ENCODE results near the gene ASF1B. TPM values are rescaled to one million over a fixed set of nuclear protein-coding genes. Genes with fewer than 3 reads are reported as not detected.

Gene ASF1B
- total RNA-seq, 6 donors from 2014 or later, result 1.2 to 4.9 (median 3.0) TPM

DNA sequence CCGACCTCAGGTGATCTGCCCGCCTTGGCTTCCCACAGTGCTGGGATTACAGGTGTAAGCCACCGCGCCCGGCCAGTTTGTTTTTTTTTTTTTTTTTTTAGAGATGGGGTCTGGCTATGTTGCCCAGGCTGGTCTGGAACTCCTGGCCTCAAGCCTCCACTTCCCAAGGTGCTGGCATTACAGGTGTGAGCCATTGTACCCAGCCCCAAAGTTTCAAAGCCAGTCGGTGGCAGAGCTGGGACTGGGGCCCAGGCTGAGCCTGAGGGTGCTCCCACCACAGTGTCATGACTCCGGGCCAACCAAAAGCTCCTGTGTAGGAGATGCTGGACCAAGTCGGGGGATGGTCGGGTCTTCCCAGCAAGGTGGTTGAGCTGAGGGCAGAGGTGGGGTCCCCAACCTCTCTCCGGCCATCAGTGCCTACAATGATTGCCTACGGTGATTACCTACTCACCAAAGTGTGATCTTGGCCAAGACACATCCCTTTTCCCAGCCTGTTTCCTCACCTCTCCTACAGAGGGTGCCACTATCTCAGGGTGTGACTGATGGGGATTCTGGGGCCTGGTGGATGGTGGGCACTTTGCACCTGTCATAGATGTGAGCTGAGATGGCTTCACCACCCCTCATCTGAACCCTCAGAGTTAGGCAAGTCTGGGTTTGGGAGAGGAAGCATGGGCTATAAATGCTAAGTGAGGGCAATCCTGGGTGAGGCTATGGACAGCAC, 40.0 kb downstream of the ASF1B start:
- no peaks in the 10 kb centered on the region for H3K27me3 ChIP-seq
- ATAC-seq (ENCODE audit: low FRiP score in 2 of 2) (no peak), DNase-seq (no peak)
- H3K9me3 ChIP-seq, result peaks cover 0 to 8% (median 2%) of the 10 kb centered on the region in 4 donors
- no peak overlapping the region for H3K4me3 ChIP-seq
- TF ChIP-seq, protein P1, sequence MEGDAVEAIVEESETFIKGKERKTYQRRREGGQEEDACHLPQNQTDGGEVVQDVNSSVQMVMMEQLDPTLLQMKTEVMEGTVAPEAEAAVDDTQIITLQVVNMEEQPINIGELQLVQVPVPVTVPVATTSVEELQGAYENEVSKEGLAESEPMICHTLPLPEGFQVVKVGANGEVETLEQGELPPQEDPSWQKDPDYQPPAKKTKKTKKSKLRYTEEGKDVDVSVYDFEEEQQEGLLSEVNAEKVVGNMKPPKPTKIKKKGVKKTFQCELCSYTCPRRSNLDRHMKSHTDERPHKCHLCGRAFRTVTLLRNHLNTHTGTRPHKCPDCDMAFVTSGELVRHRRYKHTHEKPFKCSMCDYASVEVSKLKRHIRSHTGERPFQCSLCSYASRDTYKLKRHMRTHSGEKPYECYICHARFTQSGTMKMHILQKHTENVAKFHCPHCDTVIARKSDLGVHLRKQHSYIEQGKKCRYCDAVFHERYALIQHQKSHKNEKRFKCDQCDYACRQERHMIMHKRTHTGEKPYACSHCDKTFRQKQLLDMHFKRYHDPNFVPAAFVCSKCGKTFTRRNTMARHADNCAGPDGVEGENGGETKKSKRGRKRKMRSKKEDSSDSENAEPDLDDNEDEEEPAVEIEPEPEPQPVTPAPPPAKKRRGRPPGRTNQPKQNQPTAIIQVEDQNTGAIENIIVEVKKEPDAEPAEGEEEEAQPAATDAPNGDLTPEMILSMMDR (IDR thresholded peaks at IDR 0.05), result no peak
- no peak for TF ChIP-seq POLR2A (IDR thresholded peaks at IDR 0.05)
- H3K27ac ChIP-seq, result no peak overlapping the region
- 91 to 93% methylated on average over 5 to 11 of the region's 11 CpGs for WGBS, 2 donors
- H3K36me3 ChIP-seq, result peaks cover 0 to 48% (median 34%) of the 10 kb centered on the region in 4 donors
- peaks cover 0 to 9% (median 7%) of the 10 kb centered on the region in 4 donors for H3K4me1 ChIP-seq

DNA sequence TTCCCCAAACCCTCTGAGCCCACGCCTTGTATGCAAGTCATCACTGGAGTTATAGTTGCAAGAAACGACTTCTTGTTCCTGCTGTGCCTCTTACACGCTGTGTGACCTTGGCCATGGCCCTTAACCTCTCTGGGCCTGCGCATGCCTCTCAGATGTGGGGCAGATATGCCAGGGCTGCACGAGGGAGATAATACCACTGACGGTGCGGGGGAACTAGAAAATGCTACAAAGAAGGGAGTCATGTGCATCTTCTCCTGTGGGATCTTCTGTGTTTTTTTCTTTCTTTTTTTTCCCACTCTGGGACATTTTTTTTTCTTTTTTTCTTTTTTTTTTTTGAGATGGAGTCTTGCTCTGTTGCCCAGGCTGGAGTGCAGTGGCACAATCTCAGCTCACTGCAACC, 41.5 kb downstream of the ASF1B start:
- no peaks in the 10 kb centered on the region for H3K27me3 ChIP-seq
- peaks cover 0 to 13% (median 8%) of the 10 kb centered on the region in 4 donors for H3K4me1 ChIP-seq
- H3K4me3 ChIP-seq, result no peak overlapping the region
- WGBS, 2 donors, result 88 to 94% methylated on average over 7 of the region's 7 CpGs
- peaks cover 0 to 8% (median 2%) of the 10 kb centered on the region in 4 donors for H3K9me3 ChIP-seq
- no peak for ATAC-seq (ENCODE audit: low FRiP score in 2 of 2)
- DNase-seq, result no peak
- peaks cover 0 to 32% (median 21%) of the 10 kb centered on the region in 4 donors for H3K36me3 ChIP-seq
- no peak for TF ChIP-seq POLR2A (IDR thresholded peaks at IDR 0.05)
- TF ChIP-seq POLR2AphosphoS5 (IDR thresholded peaks at IDR 0.05), result no peak
- no peak for TF ChIP-seq EP300 (IDR thresholded peaks at IDR 0.05)
- TF ChIP-seq, protein P1 (IDR thresholded peaks at IDR 0.05), result no peak
- no peak overlapping the region for H3K27ac ChIP-seq

DNA sequence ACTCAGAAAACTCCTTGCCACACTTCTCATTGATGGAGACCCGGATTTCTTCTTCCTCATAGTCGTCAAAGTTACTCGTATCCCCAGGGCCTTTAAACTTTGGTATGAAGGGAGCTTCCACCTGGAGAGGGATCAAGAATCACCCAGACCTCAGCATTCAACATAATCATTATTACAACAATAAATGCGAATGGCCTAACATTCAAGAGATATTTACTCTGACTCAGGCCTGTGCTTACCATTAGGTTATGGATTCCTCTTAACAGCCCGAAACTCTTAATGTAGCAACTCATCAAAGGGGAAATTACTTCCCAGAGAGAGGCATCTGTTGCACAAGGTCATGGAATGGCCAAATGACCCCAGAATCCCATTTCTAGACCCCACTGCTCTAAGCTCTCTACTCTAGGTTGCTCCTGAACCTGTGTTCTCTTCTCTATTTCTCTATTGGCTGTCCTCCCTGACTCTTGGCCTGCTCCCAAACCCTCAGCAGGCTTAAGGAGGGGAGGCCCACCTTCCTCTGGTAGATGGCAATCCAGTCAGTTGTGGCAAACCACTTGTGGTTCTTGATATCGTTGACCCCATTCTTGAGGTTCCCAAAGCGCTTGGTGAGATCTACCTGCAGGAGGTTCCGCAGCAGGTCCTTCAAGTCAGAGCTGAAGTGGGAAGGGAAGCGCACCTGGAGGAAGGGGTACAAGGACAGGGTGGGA, 43.1 kb downstream of the ASF1B start:
- Histone ChIP-seq H3K9me3 (peaks cover 0 to 8% (median 2%) of the 10 kb centered on the region in 4 donors), H3K27me3 (no peaks in the 10 kb centered on the region), H3K27ac (no peak overlapping the region), H3K36me3 (peaks cover 0 to 29% (median 24%) of the 10 kb centered on the region in 4 donors), H3K4me3 (no peak overlapping the region), H3K4me1 (peaks cover 3 to 24% (median 17%) of the 10 kb centered on the region in 4 donors)
- ATAC-seq (ENCODE audit: low FRiP score in 2 of 2) (no peak), DNase-seq (no peak)
- 74 to 87% methylated on average over 9 of the region's 9 CpGs for WGBS, 2 donors
- TF ChIP-seq POLR2AphosphoS5 (IDR thresholded peaks at IDR 0.05), result no peak
- TF ChIP-seq, protein P1 (IDR thresholded peaks at IDR 0.05), result no peak
- TF ChIP-seq POLR2A (IDR thresholded peaks at IDR 0.05), result no peak
- TF ChIP-seq EP300 (IDR thresholded peaks at IDR 0.05), result no peak

DNA sequence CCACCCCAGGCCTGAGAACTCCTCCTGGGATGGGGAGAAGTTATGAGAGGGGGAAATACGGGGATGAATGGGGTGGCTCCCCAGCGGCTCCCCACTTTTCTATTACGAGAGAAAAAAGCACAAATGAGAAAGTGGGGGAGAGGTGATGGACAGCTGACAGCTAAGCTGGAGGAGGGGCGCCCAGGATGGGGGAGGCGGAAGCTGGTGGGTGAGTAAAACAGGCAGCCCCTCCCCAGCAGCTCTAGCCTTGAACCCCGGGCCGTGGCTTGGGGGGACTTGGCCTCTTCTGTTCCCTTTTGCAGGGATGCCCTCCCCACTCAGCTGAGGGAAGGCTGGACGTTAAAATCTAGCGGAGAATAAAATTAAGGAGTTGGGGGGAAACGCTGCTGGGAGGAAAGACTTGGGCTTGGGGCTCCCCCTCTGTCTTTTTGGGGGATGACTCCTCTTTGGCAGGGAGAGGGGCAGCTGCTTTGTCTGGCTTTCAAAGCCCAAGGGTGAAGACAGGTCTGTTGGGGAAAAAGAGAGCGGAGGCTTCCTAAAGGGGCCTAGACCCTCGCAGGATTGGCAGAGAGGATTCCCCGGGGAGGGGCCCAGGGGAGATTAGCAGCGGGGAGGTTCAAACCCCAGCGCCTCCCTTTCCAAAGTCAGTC, 44.5 kb downstream of the ASF1B start:
- H3K9me3 ChIP-seq, result peaks cover 0 to 8% (median 2%) of the 10 kb centered on the region in 4 donors
- peak overlapping the region; percentile 77 to 99 (median 90) for H3K4me3 ChIP-seq
- H3K27me3 ChIP-seq, result no peaks in the 10 kb centered on the region
- peak overlapping the region; percentile 89 to 94 (median 92) for H3K27ac ChIP-seq
- peaks cover 0 to 21% (median 17%) of the 10 kb centered on the region in 4 donors for H3K36me3 ChIP-seq
- DNase-seq (no peak), ATAC-seq (ENCODE audit: low FRiP score in 2 of 2) (no peak)
- TF ChIP-seq EP300 (IDR thresholded peaks at IDR 0.05), result no peak
- TF ChIP-seq POLR2A (IDR thresholded peaks at IDR 0.05), result no peak
- TF ChIP-seq, protein P1 (IDR thresholded peaks at IDR 0.05), result no peak
- no peak for TF ChIP-seq POLR2AphosphoS5 (IDR thresholded peaks at IDR 0.05)
- peaks cover 3 to 24% (median 17%) of the 10 kb centered on the region in 4 donors for H3K4me1 ChIP-seq
- WGBS, 2 donors, result 13 to 19% methylated on average over 15 of the region's 15 CpGs

All from upper lobe of left lung (tissue), 6 donors.